Lower leg skin (tissue), 4 donors: ENCODE measurements around the gene LRP1B. TPM values are rescaled to one million over a fixed set of nuclear protein-coding genes. Genes with fewer than 3 reads are reported as not detected.

Experiments used
- DNase-seq, 2 donors: peaks; one replicate each; pipeline ENCODE4 v3.0.0-alpha.2; 2019; ENCODE audit warnings: low spot score in 2 of 2
- H3K4me3 ChIP-seq: fragments of 200-600 bp; sonication (generic); 2 replicates; pipeline ENCODE4 v1.5.1; 2017; ENCODE audit warnings: mild to moderate bottlenecking, low read depth; ENCODE audit not compliant: poor library complexity, severe bottlenecking
- POLR2A ChIP-seq, 2 donors: fragments of 450-650 bp; IDR thresholded peaks; one replicate each; pipeline ENCODE4 v1.6.1; 2016 to 2017; ENCODE audit warnings: antibody characterized with exemption in 2 of 2, mild to moderate bottlenecking in 1 of 2, moderate library complexity in 1 of 2
- WGBS, 2 donors: methylation state at CpG; one replicate each; pipeline ENCODE4 v1.1.5; 2018; 5-methylcytosine and 5-hydroxymethylcytosine counted together
- intact Hi-C: fragments of 100-400 bp; cut with DNase I; formaldehyde crosslinking; loops from one replicate; pipeline ENCODE4 v1.15.0; 2023; ENCODE audit warnings: low total_unique reads
- total RNA-seq, 4 donors: library from RNA; depleted of rRNA; stranded (reverse); fragments of >200 nt; gene quantifications; one replicate each; pipeline ENCODE4 v1.1.0, GENCODE V29; 2016
- TF ChIP-seq, protein P1 (sequence below), 3 donors: fragments of 450-650 bp; IDR thresholded peaks; one replicate each; pipeline ENCODE4 v1.5.1; 2016; ENCODE audit warnings: antibody characterized with exemption in 3 of 3, mild to moderate bottlenecking in 3 of 3, moderate library complexity in 2 of 3

LRP1B gene
- total RNA-seq, 4 donors from 2014 or later: 0.80 to 1.6 (median 1.0) TPM

DNA sequence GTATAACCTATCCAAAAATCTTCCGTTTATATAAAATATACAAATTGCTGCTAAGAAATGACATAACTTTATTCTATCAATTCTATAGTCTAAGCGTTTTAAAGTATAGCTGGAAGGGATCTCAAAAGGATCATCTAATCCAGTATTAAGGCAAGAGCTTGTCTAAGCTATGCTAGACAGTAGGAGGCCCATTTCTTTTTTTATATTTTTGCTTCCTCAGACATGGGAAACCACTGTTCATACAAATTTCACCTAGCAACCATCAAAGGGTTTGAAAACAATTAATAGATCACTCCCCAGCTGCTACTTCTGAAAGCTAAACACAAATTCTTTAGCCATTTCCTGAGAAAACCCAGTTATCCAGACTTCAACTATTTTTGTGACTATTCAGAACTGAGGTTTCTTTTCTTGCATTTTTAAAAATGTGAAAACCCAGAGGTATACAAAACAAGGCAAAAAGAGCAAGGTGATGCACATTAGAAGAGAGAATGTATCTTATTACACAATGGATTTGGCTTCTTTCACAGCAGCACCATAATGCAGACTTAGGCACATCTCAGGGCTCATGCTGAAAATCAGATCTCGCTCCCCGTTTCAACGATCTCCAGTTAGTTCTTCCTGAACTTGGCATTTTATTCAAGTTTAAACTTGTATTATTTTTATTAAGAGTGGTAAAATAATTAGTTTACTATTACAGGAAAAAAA lies 274.4 kb downstream of the LRP1B start:
- no peak for DNase-seq
- intact Hi-C loops: no loop called here

DNA sequence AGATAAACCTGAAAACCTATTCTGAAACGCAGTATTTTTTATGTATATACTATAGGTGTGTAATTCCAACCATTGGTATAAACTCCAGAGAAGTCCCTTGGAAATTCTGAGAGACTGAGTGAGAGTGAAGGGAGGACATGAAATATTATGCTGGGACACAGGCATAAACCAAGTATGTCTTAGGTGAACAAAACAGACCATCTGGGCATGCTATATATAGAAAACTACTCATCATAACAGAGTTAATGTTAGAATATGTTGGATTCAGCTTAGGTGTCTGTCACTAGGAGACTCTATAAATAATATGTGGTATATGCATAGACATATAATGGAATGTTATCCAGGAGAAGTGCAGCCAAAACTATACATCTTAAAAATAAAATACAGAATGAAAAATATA lies 282.6 kb downstream of the LRP1B start:
- WGBS, 2 donors: 90 to 94% methylated on average over 1 of the region's 1 CpG
- DNase-seq: no peak
- TF ChIP-seq POLR2A (IDR thresholded peaks at IDR 0.05): no peak
- TF ChIP-seq, protein P1, sequence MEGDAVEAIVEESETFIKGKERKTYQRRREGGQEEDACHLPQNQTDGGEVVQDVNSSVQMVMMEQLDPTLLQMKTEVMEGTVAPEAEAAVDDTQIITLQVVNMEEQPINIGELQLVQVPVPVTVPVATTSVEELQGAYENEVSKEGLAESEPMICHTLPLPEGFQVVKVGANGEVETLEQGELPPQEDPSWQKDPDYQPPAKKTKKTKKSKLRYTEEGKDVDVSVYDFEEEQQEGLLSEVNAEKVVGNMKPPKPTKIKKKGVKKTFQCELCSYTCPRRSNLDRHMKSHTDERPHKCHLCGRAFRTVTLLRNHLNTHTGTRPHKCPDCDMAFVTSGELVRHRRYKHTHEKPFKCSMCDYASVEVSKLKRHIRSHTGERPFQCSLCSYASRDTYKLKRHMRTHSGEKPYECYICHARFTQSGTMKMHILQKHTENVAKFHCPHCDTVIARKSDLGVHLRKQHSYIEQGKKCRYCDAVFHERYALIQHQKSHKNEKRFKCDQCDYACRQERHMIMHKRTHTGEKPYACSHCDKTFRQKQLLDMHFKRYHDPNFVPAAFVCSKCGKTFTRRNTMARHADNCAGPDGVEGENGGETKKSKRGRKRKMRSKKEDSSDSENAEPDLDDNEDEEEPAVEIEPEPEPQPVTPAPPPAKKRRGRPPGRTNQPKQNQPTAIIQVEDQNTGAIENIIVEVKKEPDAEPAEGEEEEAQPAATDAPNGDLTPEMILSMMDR (IDR thresholded peaks at IDR 0.05): no peak
- no peak overlapping the region for H3K4me3 ChIP-seq
- intact Hi-C loops: no loop called here

More for the DNA sequence above, 274.4 kb downstream of the LRP1B start:
- no peak overlapping the region for H3K4me3 ChIP-seq
- 70% methylated on average over 5 of the region's 5 CpGs for WGBS, 2 donors
- TF ChIP-seq, protein P1 (IDR thresholded peaks at IDR 0.05): no peak
- no peak for TF ChIP-seq POLR2A (IDR thresholded peaks at IDR 0.05)

DNA sequence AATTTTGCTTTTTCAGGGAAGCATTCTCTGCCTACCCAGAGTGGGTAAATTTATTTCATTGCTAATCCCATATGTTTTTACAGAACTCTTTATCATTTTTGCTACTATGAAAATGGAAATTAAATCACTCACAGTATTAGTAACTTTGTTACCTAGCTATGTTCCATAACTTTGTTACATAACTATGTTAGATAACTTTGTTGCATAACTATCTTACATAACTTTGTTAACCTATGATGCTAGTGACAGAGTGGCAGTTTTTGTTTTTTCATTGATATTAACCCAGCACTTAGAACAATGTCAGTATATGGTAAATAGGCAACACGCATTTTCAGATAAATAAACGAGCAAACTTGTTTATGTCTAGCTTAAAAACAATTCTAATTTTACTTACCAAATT lies 286.6 kb downstream of the LRP1B start:
- WGBS, 2 donors: 94 to 95% methylated on average over 2 of the region's 2 CpGs
- TF ChIP-seq, protein P1 (IDR thresholded peaks at IDR 0.05): no peak
- TF ChIP-seq POLR2A (IDR thresholded peaks at IDR 0.05): no peak
- intact Hi-C loops: no loop called here

DNA sequence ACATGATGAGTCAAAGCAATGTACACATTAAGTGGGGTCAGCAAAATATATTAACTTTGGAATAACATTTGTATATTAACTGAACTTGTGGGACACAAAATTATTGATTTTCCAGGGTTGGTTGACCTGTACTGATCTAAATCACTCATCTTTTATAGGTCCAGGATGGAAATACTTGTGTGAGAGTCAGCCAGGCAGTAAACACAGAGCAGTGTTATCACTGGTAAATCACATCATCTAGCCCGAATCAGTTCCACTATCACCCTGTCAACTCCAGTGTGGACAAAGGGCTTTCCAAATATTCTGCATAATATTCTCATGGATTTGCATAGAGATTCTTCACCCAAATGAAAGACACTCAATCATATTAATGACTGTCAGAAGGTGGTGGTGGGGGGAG lies 295.7 kb downstream of the LRP1B start:
- DNase-seq: no peak
- H3K4me3 ChIP-seq: no peak overlapping the region
- WGBS, 2 donors: 83 to 88% methylated on average over 1 of the region's 1 CpG
- intact Hi-C loops: no loop called here
- TF ChIP-seq POLR2A (IDR thresholded peaks at IDR 0.05): no peak
- TF ChIP-seq, protein P1 (IDR thresholded peaks at IDR 0.05): no peak

More for the DNA sequence above, 286.6 kb downstream of the LRP1B start:
- H3K4me3 ChIP-seq: no peak overlapping the region
- no peak for DNase-seq

- no peak for TF ChIP-seq POLR2A (IDR thresholded peaks at IDR 0.05)
- TF ChIP-seq, protein P1 (IDR thresholded peaks at IDR 0.05): no peak
- WGBS, 2 donors: 91 to 92% methylated on average over 6 of the region's 6 CpGs
- intact Hi-C loops: no loop called here
- no peak for DNase-seq
- no peak overlapping the region for H3K4me3 ChIP-seq
These were observed 302.1 kb downstream of the LRP1B start for GRCh38 chr2:141828761-141829160.

GRCh38 chr2:141824790-141825189 lies 306.0 kb downstream of the LRP1B start:
- TF ChIP-seq, protein P1 (IDR thresholded peaks at IDR 0.05): no peak
- no peak for TF ChIP-seq POLR2A (IDR thresholded peaks at IDR 0.05)
- no peak for DNase-seq
- 89 to 93% methylated on average over 6 of the region's 6 CpGs for WGBS, 2 donors
- intact Hi-C loops: no loop called here
- no peak overlapping the region for H3K4me3 ChIP-seq
